H9 (cell line): ENCODE results near the gene OR1J2. TPM values are rescaled to one million over a fixed set of nuclear protein-coding genes. Genes with fewer than 3 reads are reported as not detected.

Experiments used
- DNase-seq: peaks from one replicate; pipeline ENCODE4 v3.0.0-alpha.2; 2017
- H2AFZ ChIP-seq: one replicate; pipeline ENCODE4 v1.6.1; 2013; ENCODE audit warnings: mild to moderate bottlenecking, low read length, control low read depth, moderate library complexity
- H2AK5ac ChIP-seq: 2 replicates; pipeline ENCODE4 v1.6.1; 2013; ENCODE audit warnings: low read length, control low read depth, mixed read lengths; ENCODE audit not compliant: insufficient read length
- H2BK120ac ChIP-seq: one replicate; pipeline ENCODE4 v1.6.1; 2013; ENCODE audit warnings: low read depth, mild to moderate bottlenecking, low read length, control low read depth, inconsistent platforms; ENCODE audit not compliant: poor library complexity, severe bottlenecking
- H2BK12ac ChIP-seq: 2 replicates; pipeline ENCODE4 v1.6.1; 2013; ENCODE audit warnings: low read length, control low read depth, mixed read lengths, low read depth; ENCODE audit not compliant: insufficient read length
- H2BK15ac ChIP-seq: 2 replicates; pipeline ENCODE4 v1.6.1; 2013; ENCODE audit warnings: low read depth, low read length, control low read depth
- H2BK20ac ChIP-seq: one replicate; pipeline ENCODE4 v1.6.1; 2013; ENCODE audit warnings: low read depth, mild to moderate bottlenecking, low read length, control low read depth, inconsistent platforms; ENCODE audit not compliant: poor library complexity, severe bottlenecking
- H2BK5ac ChIP-seq: 2 replicates; pipeline ENCODE4 v1.6.1; 2013; ENCODE audit warnings: low read length, control low read depth, mixed read lengths; ENCODE audit not compliant: insufficient read length
- H3K14ac ChIP-seq: 2 replicates; pipeline ENCODE4 v1.6.1; 2013; ENCODE audit warnings: low read length, control low read depth; ENCODE audit not compliant: insufficient read depth
- H3K18ac ChIP-seq: 2 replicates; pipeline ENCODE4 v1.6.1; 2013; ENCODE audit warnings: low read depth, mild to moderate bottlenecking, mixed read lengths, low read length, control low read depth; ENCODE audit not compliant: insufficient read length
- H3K23ac ChIP-seq: 2 replicates; pipeline ENCODE4 v1.6.1; 2013; ENCODE audit warnings: low read length, control low read depth, mixed read lengths, low read depth; ENCODE audit not compliant: insufficient read length
- H3K23me2 ChIP-seq: 2 replicates; pipeline ENCODE4 v1.6.1; 2013; ENCODE audit warnings: low read depth, mild to moderate bottlenecking, mixed read lengths, low read length, control low read depth; ENCODE audit not compliant: insufficient read length, poor library complexity, severe bottlenecking
- H3K27ac ChIP-seq: 2 replicates; pipeline ENCODE4 v1.5.1; 2013; ENCODE audit warnings: low read length, control low read depth, mixed read lengths, low read depth; ENCODE audit not compliant: insufficient read length
- H3K27me3 ChIP-seq: 2 replicates; pipeline ENCODE4 v1.6.1; 2013; ENCODE audit warnings: low read length, control low read depth, inconsistent platforms; ENCODE audit not compliant: insufficient read depth
- H3K4ac ChIP-seq: 2 replicates; pipeline ENCODE4 v1.6.1; 2013; ENCODE audit warnings: low read depth, mild to moderate bottlenecking, control low read depth, inconsistent platforms, low read length, moderate library complexity
- H3K4me1 ChIP-seq: 2 replicates; pipeline ENCODE4 v1.6.1; 2013; ENCODE audit warnings: low read length, control low read depth, inconsistent platforms; ENCODE audit not compliant: insufficient read depth
- H3K4me2 ChIP-seq: 2 replicates; pipeline ENCODE4 v1.6.1; 2013; ENCODE audit warnings: low read length, control low read depth, mixed read lengths; ENCODE audit not compliant: insufficient read length, insufficient read depth
- H3K56ac ChIP-seq: 2 replicates; pipeline ENCODE4 v1.6.1; 2013; ENCODE audit warnings: low read depth, mild to moderate bottlenecking, mixed read lengths, low read length, control low read depth; ENCODE audit not compliant: insufficient read length
- H3K79me1 ChIP-seq: 2 replicates; pipeline ENCODE4 v1.6.1; 2013; ENCODE audit warnings: low read depth, mild to moderate bottlenecking, moderate library complexity, low read length, control low read depth, inconsistent platforms; ENCODE audit not compliant: insufficient read depth, poor library complexity, severe bottlenecking
- H3K79me2 ChIP-seq: 2 replicates; pipeline ENCODE4 v1.6.1; 2013; ENCODE audit warnings: low read length, control low read depth, inconsistent platforms; ENCODE audit not compliant: insufficient read depth
- H3K9ac ChIP-seq: 2 replicates; pipeline ENCODE4 v1.6.1; 2013; ENCODE audit warnings: low read length, control low read depth, mixed read lengths; ENCODE audit not compliant: insufficient read length; ENCODE audit errors: extremely low read depth
- H3K9me3 ChIP-seq: one replicate; pipeline ENCODE4 v1.6.1; 2013; ENCODE audit warnings: low read depth, low read length, inconsistent platforms; ENCODE audit not compliant: control insufficient read depth
- H3T11ph ChIP-seq: one replicate; pipeline ENCODE4 v1.6.1; 2013; ENCODE audit warnings: mild to moderate bottlenecking, low read length, control low read depth, inconsistent platforms
- H4K20me1 ChIP-seq: one replicate; pipeline ENCODE4 v1.6.1; 2013; ENCODE audit not compliant: control insufficient read depth, insufficient read length, insufficient read depth
- H4K5ac ChIP-seq: 2 replicates; pipeline ENCODE4 v1.6.1; 2013; ENCODE audit warnings: low read depth, mild to moderate bottlenecking, mixed read lengths, low read length, control low read depth; ENCODE audit not compliant: insufficient read length
- H4K8ac ChIP-seq: replicated peaks from 2 replicates; pipeline ENCODE4 v1.6.1; 2013; ENCODE audit warnings: low read length, control low read depth, mixed read lengths, low read depth; ENCODE audit not compliant: insufficient read length
- H4K91ac ChIP-seq: 2 replicates; pipeline ENCODE4 v1.6.1; 2013; ENCODE audit warnings: low read depth, mild to moderate bottlenecking, moderate library complexity, mixed read lengths, low read length, control low read depth; ENCODE audit not compliant: insufficient read length
- H3K27ac Mint-ChIP-seq, 3 experiments: 2 replicates in 2 of 3; 3 replicates in 1 of 3; pipeline ENCODE4 v1.8.0; 2020 to 2021; ENCODE audit warnings: mixed read lengths in 3 of 3, mild to moderate bottlenecking in 1 of 3, moderate library complexity in 1 of 3
- H3K27me3 Mint-ChIP-seq: 2 replicates; pipeline ENCODE4 v1.8.0; 2021; ENCODE audit warnings: low read depth, mild to moderate bottlenecking, moderate library complexity, mixed read lengths
- H3K36me3 Mint-ChIP-seq, 3 experiments: 2 replicates in 2 of 3; 3 replicates in 1 of 3; pipeline ENCODE4 v1.8.0; 2020 to 2021; ENCODE audit warnings: low read depth in 3 of 3, mixed read lengths in 3 of 3; ENCODE audit not compliant: insufficient read depth in 1 of 3
- H3K4me1 Mint-ChIP-seq, 2 experiments: 2 replicates each; pipeline ENCODE4 v1.8.0; 2020; ENCODE audit warnings: mixed read lengths in 2 of 2
- H3K4me3 Mint-ChIP-seq, 2 experiments: 2 replicates in 1 of 2; 3 replicates in 1 of 2; pipeline ENCODE4 v1.8.0; 2020 to 2021; ENCODE audit warnings: mild to moderate bottlenecking in 2 of 2, mixed read lengths in 2 of 2, moderate library complexity in 1 of 2
- H3K9me3 Mint-ChIP-seq, 2 experiments: 2 replicates in 1 of 2; 3 replicates in 1 of 2; pipeline ENCODE4 v1.8.0; 2020; ENCODE audit warnings: mild to moderate bottlenecking in 2 of 2, mixed read lengths in 2 of 2, moderate library complexity in 1 of 2
- CTCF ChIP-seq: fragments of 200-600 bp; sonication (generic); conservative IDR thresholded peaks from 3 replicates; pipeline ENCODE4 v1.8.0; 2021; ENCODE audit warnings: antibody characterized with exemption, mild to moderate bottlenecking
- WGBS: extraction: QIAGEN DNeasy Blood & Tissue Kit; methylation state at CpG from one replicate; pipeline ENCODE4 v1.1.7; 2013; ENCODE audit warnings: missing lambda C conversion rate, low lambda C conversion rate, mixed read lengths; ENCODE audit not compliant: insufficient read length; ENCODE audit errors: extremely low coverage; 5-methylcytosine and 5-hydroxymethylcytosine counted together
- total RNA-seq: library from RNA; stranded (reverse); gene quantifications from 2 replicates; pipeline ENCODE4 v1.2.1, GENCODE V29; 2021

Gene OR1J2
- total RNA-seq, 1 experiment from 2014 or later: not detected

- no peak overlapping the region for H3K4me3 Mint-ChIP-seq
- H3K18ac ChIP-seq: no peak overlapping the region
- no peak overlapping the region for H2AK5ac ChIP-seq
- H4K91ac ChIP-seq: no peak overlapping the region
- no peak overlapping the region for H2BK20ac ChIP-seq
- no peaks in the 10 kb centered on the region for H3K4me1 ChIP-seq
- H3K4me1 Mint-ChIP-seq: no peaks in the 10 kb centered on the region
- H4K8ac ChIP-seq: no peak overlapping the region
- no peak for DNase-seq
- H3K27ac ChIP-seq: no peak overlapping the region
- H2BK5ac ChIP-seq: no peak overlapping the region
- H3K23me2 ChIP-seq: no peaks in the 10 kb centered on the region
- TF ChIP-seq CTCF: no peak
- no peaks in the 10 kb centered on the region for H3K27me3 ChIP-seq
- no peak overlapping the region for H2BK12ac ChIP-seq
- H3K23ac ChIP-seq: no peak overlapping the region
- peaks cover 3% of the 10 kb centered on the region; the same call in 1 of the 2 replicates for H3K27me3 Mint-ChIP-seq
- no CpG with 5 or more reads among the region's 10 CpGs for WGBS
- H3K36me3 Mint-ChIP-seq: peaks cover 0 to 22% (median 0%) of the 10 kb centered on the region in 3 experiments; a peak in 5 of 7 replicates
- H3T11ph ChIP-seq: no peak overlapping the region
- no peaks in the 10 kb centered on the region; the same call in 1 of the 2 replicates for H3K79me2 ChIP-seq
- H3K14ac ChIP-seq: no peak overlapping the region
- no peak overlapping the region for H2BK120ac ChIP-seq
- H3K9me3 ChIP-seq: peaks cover 75% of the 10 kb centered on the region
- H2BK15ac ChIP-seq: no peak overlapping the region
- H3K9ac ChIP-seq: no peak overlapping the region
- H3K79me1 ChIP-seq: no peaks in the 10 kb centered on the region
- H2AFZ ChIP-seq: no peak overlapping the region
- H3K9me3 Mint-ChIP-seq: peaks cover 74 to 80% of the 10 kb centered on the region in 2 experiments
- H4K20me1 ChIP-seq: no peaks in the 10 kb centered on the region
- no peak overlapping the region for H3K27ac Mint-ChIP-seq
- H3K4me2 ChIP-seq: no peak overlapping the region
- H3K56ac ChIP-seq: no peak overlapping the region
- H4K5ac ChIP-seq: no peak overlapping the region
- no peak overlapping the region for H3K4ac ChIP-seq
Observed at GRCh38 chr9:122526602-122527001, 16.0 kb downstream of the OR1J2 start.
